Stimulated activated CD8-positive, alpha-beta memory T cell treated with anti-CD3 and anti-CD28 coated beads, Interleukin-12 subunit alpha, Interleukin-12 subunit beta, amount 100 ng/mL, for 24 hours (primary cell): ENCODE data around the gene SLC2A11.
"Not testable (repeated sequence)": the region's sequence is repeated elsewhere in the genome, so short reads cannot be mapped to it uniquely, and the experiment has no call there.

Experiments
- DNase-seq: peaks from one replicate; pipeline ENCODE4 v3.0.0-alpha.2; 2020; ENCODE audit errors: extremely low read depth

SLC2A11 gene

DNA sequence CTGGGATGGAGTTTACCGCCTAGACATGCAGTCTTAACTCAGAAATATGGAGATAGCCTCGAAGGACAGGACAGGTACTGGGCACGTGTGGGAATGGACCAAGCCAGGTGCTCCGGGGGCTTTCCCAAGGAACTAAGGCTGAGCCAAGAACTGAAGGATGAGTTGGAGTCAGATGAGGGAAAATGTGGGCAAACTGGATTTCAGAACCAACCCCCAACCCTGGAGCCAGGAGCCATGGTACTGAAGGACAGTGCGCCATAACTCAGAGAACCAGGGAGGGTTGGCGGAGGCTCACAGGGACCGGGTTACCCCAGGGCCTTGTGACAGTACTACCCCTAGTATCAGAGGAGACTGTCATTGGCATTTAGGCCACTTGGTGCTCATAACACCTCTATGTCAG lies 34.1 kb downstream of the SLC2A11 start:
- DNase-seq: no peak

DNA sequence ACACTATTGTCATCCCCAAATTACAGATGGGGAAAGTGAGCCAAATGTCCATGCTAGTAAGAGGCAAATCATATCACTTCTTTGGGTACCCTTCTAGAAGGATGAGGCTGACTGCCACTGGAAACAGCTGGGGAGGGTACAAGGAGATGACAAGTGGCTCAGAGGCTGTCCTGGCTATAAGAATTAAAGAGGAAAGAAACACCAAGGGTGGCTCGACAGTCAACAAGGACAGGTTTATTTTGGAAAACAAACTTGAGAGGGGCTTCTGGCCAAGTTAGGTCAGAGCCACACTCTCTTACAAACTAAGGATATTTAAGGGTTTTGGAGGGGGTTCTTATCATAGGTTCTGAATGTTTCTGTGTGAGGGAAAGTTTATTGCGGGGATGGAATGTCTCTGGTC lies 34.5 kb downstream of the SLC2A11 start:
- no peak for DNase-seq

DNA sequence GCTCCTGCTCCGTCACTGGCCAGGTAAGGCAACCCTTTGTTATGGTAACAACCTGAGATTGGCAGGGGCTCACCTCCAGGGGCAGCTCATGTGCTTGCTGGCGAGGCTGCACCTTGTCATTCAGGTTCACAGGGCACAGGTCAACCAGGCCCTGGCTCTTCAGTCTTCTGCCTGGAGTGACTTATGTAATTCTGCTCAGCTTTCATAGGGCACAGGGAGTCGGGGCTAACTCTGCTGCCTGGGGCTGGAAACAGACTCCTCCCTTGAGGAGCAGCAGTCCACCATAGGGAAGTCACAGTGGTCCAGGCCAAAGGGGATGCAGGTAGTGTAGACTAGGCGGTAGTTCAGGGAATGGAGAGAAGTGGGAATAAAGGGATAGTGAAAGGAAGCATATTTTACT lies 35.0 kb downstream of the SLC2A11 start:
- no peak for DNase-seq

DNA sequence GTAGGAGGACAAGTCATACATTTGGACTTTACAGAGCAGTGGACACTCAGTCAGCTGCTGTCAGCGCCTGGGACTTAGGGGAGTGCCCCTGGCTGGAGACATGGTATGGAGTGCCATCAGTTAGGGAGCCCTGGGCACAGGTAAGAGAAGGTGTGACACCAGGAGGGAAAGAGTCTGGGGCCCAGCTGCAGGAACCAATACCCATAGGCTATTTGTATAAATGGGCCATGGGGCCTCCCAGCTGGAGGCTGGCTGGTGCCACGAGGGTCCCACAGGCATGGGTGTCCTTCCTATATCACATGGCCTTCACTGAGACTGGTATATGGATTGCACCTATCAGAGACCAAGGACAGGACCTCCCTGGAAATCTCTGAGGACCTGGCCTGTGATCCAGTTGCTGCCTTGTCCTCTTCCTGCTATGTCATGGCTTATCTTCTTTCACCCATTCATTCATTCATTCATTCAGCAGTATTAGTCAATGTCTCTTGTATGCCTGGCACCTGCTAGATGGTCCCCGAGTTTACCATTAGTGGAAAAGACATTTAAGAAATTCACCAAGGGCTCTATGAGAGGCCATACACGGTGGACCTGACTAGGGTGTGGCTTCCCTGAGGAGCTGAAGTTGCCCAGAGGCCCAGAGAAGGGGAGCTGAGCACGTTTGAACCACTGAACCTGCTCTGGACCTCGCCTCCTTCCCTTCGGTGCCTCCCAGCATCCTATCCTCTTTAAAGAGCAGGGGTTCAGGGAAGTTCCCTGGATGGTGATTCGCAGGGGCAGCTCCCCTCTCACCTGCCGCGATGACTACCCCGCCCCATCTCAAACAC lies 35.7 kb downstream of the SLC2A11 start:
- DNase-seq: no peak

DNA sequence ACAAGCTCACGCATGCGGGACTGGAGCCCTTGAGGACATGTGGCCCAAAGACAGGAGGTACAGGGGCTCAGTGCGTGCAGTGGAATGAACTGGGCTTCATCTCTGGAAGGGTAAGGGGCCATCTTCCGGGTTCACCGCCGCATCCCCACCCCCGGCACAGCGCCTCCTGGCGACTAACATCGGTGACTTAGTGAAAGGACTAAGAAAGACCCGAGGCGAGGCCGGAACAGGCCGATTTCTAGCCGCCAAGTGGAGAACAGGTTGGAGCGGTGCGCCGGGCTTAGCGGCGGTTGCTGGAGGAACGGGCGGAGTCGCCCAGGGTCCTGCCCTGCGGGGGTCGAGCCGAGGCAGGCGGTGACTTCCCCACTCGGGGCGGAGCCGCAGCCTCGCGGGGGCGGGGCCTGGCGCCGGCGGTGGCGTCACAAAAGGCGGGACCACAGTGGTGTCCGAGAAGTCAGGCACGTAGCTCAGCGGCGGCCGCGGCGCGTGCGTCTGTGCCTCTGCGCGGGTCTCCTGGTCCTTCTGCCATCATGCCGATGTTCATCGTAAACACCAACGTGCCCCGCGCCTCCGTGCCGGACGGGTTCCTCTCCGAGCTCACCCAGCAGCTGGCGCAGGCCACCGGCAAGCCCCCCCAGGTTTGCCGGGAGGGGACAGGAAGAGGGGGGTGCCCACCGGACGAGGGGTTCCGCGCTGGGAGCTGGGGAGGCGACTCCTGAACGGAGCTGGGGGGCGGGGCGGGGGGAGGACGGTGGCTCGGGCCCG lies 36.5 kb downstream of the SLC2A11 start, which contains the start of gene MIF:
MIF (plus strand) TSS at position 439 of the 765 bp plus-strand sequence; CDS start at position 531, 92 bp downstream.
- DNase-seq: peak; percentile 86

DNA sequence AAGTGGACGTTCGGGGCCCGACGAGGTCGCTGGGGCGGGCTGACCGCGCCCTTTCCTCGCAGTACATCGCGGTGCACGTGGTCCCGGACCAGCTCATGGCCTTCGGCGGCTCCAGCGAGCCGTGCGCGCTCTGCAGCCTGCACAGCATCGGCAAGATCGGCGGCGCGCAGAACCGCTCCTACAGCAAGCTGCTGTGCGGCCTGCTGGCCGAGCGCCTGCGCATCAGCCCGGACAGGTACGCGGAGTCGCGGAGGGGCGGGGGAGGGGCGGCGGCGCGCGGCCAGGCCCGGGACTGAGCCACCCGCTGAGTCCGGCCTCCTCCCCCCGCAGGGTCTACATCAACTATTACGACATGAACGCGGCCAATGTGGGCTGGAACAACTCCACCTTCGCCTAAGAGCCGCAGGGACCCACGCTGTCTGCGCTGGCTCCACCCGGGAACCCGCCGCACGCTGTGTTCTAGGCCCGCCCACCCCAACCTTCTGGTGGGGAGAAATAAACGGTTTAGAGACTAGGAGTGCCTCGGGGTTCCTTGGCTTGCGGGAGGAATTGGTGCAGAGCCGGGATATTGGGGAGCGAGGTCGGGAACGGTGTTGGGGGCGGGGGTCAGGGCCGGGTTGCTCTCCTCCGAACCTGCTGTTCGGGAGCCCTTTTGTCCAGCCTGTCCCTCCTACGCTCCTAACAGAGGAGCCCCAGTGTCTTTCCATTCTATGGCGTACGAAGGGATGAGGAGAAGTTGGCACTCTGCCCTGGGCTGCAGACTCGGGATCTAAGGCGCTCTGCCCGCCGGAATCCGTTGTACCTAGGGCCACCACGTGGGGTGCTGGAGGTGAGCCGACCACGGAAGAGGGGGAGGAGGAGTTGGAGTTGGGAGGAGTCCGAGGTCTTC lies 37.3 kb downstream of the SLC2A11 start:
- peak; percentile 35 for DNase-seq

DNA sequence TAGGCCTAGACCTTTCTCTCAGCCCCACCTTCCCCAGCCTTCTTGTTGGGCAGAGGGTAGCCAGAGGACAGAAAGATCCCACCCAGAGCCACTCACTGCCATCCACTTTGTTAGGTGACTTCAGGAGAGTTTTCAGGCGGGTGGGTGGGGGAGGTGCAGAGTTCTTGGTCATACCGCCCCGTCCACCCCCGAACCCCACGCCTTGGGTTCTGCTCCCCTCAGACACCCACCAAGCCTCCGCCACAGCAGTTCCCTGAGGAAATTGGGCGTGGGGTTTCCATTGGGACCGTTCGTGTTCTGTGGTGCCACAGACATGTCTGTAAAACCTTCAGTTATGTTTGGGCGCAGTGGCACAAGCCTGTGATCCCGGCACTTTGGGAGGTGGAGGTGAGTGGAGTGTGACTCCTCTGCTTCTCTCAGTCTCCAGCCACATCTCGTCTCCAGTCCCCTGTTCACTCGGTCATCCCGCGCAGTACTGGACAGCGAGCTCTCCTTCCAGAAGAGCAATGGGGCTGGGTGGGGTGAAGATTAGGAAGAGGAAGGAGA lies 38.0 kb downstream of the SLC2A11 start:
- DNase-seq: no peak

DNA sequence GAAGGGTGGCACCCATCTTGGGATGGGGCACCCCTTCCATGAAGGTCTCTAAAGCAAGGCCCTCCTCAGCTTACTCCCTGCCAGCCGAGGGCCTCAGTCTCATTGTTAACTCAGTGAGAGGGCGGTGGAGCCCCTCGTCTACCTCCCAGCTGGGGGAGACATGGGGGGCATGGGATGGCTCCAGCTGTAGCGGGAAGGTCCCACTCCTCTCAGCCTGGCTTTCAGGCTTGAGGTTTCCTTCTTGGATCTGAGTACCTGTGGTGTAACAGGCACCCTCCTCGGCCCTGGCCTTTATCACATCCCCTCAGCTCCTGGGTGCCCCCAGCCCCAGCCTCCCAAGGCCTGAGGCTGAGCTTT lies 38.5 kb downstream of the SLC2A11 start:
- DNase-seq: no peak

DNA sequence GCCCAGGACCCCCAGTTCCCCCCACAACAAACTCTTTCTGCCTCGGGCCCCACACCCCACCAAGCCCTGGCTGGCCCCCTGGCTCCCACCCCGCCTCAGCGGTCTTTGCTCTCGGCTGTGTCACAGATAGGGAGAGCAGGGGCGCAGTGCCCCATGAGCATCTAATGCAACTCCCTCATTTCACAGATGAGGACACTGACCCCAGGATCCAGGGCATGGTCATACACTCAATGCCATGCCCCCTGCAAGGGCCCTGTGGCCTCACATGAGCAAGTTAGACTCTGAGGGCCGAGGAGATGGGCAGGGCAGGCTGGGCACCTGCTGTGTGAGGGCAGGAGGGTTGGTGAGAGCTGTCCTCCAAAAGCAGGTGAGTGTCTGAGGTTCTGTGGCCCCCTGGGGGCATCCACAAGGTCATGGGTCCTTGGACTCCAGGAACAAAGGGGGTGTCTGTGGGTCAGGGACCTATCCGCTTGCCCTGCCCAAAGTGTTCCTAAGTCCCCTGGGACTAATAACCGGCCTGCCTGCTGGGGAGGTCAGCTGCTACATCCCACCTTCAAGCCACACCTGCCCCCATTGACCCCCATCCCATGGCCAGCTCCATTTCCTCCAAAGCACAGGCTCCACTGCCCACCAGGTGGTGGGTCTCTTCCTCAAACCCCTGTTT lies 39.0 kb downstream of the SLC2A11 start:
- DNase-seq: no peak

DNA sequence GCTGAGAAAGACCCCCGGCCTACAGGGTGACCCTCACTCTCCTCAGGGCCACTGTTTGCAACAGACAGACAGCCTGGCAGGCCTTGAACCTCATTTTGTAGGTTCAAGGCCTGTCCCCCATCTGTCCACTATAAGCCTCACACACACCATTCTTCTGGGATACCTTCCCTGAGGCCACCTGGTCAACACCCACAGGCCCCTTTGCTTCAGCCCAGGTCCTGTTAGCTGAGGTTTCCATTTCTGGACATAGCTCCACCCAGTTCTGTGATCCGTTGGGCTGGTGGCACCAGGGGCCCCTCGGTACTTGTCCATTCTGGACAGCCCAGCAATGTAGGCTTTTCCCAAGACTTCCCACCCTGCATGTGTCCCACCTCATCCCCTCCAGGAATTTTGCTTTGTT lies 39.6 kb downstream of the SLC2A11 start:
- DNase-seq: no peak

DNA sequence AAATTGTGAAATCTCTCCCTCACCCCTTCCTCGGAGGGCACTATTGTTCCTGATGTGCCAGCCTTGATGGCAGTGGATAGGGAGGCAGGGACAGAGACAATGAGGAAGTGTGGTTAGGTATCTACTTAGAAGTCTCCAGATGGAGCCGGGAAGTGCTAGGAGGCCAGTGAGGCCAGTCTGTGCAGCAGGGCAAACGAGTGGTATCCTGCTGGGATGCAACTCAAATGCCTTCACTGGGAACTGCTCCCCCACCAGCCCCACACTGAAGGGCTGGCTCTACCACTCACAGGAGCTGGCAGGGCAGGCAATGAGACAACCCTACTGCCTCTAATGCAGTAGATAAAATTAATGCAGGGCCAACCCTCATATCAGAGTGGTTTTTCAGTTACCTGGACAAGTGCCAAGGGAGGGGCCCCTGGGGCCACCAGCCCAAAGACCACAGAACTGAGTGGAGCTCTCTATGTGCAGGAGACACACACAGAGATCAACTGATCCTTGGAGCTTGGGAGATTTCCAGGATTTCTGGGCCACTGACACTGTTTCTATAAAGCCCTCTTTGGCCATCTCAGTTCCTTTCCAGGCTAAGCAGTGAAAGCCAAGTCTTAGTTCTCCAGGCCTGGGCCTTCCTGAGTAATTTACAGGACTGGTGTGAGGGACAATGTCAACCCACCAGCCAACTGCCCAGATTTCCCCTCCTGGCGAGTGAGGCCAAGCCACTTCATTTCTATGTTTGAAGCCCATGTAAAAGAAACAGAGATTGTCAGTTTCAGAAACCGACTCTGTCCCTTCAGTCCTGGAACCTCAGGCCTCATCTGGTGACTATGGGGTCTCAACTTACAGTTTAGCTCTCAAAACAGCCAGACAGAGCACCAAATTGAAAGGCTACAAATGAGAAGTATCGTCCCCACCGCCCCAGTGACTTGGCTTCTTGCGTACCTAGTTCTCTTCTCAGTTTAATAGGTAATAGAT lies 40.6 kb downstream of the SLC2A11 start:
- DNase-seq: no peak

DNA sequence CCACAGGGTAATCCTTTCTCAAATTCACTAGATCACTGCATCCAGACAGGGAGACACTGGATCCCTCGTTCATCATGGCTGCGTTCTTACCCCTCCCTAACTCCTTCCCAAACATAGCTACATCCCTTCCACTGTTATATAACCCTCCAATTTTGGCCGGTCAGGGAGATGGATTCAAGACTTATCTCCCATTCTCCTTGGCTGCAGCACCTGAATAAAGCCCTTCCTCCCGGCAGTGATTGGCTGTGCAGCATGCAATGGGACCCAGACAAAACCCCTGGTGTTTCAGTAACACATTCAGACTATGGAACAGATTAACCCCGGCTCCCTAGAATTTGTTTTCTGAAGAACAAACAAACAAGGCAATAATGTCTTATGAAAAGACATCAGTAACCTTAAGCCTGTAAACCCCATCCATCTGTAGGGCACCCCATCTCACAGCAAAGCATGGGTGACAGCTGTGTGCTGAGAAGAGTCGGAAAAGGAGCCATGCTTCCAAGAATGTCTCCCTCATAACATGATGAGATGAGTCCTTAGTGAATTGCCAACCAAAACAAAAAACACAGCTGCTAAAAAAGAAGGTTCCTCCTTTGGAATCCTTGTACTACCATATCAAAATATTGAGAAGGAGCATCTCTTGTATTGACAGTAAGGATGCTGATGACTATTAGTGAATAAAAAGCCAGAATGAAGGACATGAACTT lies 41.5 kb downstream of the SLC2A11 start:
- DNase-seq: no peak

DNA sequence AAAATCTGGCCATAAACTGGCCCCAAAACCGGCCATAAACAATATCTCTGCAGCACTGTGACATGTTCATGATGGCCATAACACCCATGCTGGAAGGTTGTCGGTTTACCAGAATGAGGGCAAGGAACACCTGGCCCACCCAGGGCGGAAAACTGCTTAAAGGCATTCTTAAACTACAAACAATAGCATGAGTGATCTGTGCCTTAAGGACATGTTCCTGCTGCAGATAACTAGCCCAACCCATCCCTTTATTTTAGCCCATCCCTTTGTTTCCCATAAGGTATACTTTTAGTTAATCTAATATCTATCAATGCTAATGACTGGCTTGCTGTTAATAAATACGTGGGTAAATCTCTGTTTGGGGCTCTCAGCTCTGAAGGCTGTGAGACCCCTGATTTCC lies 42.6 kb downstream of the SLC2A11 start:
- not testable (repeated sequence) for DNase-seq

DNA sequence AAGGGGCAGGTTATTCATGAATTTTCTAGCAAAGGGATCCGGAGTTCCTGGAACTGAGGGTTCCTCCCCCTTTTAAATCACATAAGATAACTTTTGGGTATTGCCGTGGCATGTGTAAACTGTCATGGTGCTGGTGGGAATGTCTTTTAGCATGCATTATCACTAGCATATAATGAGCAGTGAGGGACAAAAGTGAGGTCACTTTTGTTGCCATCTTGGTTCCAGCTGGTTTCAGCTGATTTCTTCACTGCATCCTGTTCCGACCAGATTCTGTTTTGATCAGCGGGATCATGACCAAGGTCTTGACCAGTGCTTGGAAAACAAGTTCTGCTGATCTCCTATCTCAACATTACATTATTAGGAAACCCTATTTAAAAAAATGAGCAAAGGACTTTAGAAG lies 43.9 kb downstream of the SLC2A11 start:
- no peak for DNase-seq

DNA sequence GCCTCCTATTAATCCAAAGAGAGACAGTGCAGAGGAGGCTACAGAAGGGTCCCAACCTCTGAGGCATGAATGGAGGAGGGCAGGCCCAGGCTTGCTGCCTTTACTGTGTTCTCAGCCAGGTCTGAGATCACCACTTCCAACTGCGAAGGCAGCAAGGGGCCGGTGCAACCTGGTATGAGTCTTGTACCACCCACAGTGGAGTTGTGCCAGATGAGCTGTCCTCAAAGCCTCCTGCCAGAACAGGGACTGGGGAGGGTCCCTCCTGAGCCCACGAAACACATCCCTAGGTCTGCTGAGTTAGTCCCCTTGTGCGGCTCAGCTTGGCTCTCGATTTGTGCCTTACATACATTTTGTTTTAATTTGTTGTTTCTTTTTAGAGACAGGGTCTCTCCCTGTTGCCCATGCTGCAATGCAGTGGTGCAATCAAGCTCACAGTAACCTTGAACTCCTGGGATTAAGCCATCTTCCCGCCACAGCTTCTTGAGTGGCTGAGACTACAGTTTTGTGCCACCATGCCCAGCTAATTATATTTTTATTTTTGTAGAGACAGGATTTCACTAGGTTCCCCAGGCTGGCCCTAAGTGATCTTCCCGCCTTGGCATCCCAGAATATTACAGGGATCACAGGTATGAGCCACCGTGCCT lies 45.8 kb downstream of the SLC2A11 start:
- DNase-seq: no peak

DNA sequence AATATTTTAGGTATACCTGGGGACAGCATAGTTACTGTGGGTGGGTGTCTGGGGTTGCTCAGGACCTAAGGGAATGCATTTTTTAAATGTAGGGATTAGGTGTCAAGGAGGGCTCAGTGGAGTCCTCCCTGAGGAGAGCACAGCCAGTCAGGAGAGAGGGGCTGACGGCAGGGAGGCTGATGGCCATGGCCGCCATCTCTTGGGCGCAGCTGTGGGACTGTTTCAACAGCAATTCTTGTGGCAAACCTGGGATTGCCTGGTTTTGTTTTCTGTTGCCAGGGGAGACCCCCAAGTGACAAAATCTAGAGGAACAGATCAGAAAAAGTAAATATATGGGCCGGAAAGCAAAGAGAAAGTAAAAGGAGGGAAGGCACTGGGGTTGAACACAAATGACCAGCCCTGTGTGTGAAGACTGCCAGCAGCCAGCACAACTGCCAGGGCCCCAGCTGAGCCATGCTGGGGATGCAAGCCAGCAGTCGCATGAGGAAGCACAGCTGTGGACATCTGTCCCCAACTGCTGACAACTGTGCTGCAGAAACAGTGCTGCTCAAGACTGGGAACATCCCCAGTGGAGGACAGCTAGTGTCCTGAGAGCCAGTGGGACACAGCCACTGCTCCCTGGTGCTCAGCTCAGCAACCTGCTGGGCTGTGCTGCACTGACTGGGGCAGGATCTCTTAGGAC lies 47.0 kb downstream of the SLC2A11 start:
- no peak for DNase-seq

DNA sequence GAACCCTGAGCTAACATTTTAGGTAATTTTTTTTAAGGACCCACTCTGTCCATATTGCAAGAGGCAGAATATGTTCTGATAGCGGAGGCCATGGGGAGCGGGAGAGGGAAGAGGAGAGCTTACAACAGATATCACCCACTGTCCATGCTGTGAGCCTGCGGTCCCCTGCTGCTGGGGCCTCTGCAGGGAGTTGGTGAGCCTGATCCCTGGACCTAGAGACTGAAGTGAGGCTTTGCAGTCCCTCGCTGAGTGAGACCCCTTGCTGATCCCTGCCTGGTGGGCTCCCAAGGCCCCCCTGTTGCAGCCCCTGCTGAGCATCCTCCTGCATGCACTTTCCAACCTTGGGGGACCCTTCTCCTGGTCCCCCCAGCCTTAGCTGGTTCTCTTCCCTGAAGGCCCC lies 49.0 kb downstream of the SLC2A11 start:
- no peak for DNase-seq

DNA sequence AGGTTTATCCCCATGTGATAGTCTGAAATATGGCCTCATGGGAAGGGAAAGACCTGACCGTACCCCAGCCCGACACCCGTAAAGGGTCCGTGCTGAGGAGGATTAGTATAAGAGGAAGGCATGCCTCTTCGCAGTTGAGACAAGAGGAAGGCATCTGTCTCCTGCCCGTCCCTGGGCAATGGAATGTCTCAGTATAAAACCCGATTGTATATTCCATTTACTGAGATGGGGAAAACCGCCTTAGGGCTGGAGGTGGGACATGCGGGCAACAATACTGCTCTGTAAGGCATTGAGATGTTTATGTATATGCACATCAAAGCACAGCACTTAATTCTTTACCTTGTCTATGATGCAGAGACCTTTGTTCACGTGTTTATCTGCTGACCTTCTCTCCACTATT lies 49.7 kb downstream of the SLC2A11 start:
- DNase-seq: not testable (repeated sequence)
